Stimulated activated CD8-positive, alpha-beta memory T cell treated with anti-CD3 and anti-CD28 coated beads, Interleukin-15, amount 100 ng/mL, for 24 hours (primary cell): Measurements from ENCODE around the gene CHERP.

ENCODE experiments used
- DNase-seq: peaks from one replicate; pipeline ENCODE4 v3.0.0-alpha.2; 2020; ENCODE audit warnings: low read depth

Gene CHERP

GRCh38 chr19:16542910-16543472, 754 bp upstream of the CHERP start:
- DNase-seq: no peak

- DNase-seq: peak; percentile 7
Observed at GRCh38 chr19:16541526-16542044, 652 bp downstream of the CHERP start.

- DNase-seq: no peak
Observed at GRCh38 chr19:16540948-16541347, 1.3 kb downstream of the CHERP start.

- DNase-seq: no peak
Observed at GRCh38 chr19:16537111-16537510, 5.1 kb downstream of the CHERP start.

GRCh38 chr19:16536130-16536529, 6.1 kb downstream of the CHERP start:
- DNase-seq: no peak

- no peak for DNase-seq
Observed at GRCh38 chr19:16535381-16535780, 6.9 kb downstream of the CHERP start.

- no peak for DNase-seq
Observed at GRCh38 chr19:16532440-16533234, 9.6 kb downstream of the CHERP start.

GRCh38 chr19:16531380-16531669, 10.9 kb downstream of the CHERP start:
- DNase-seq: no peak

GRCh38 chr19:16530540-16531379, 11.5 kb downstream of the CHERP start:
- DNase-seq: no peak

- DNase-seq: no peak
Observed at GRCh38 chr19:16529466-16530144, 12.6 kb downstream of the CHERP start.

- DNase-seq: no peak
Observed at GRCh38 chr19:16527971-16528521, 14.2 kb downstream of the CHERP start.

GRCh38 chr19:16527334-16527935, 14.8 kb downstream of the CHERP start:
- DNase-seq: no peak

GRCh38 chr19:16525751-16526481, 16.3 kb downstream of the CHERP start:
- DNase-seq: no peak

- DNase-seq: no peak
Observed at GRCh38 chr19:16524991-16525734, 17.1 kb downstream of the CHERP start.

- no peak for DNase-seq
Observed at GRCh38 chr19:16522559-16523377, 19.5 kb downstream of the CHERP start.

GRCh38 chr19:16521715-16522289, 20.4 kb downstream of the CHERP start:
- no peak for DNase-seq

- DNase-seq: no peak
Observed at GRCh38 chr19:16520986-16521624, 21.1 kb downstream of the CHERP start.
